GM13976 (cell line): ENCODE data around the gene PPT1.

Source experiments
- DNase-seq: peaks from one replicate; pipeline ENCODE4 v3.0.0; 2012; ENCODE audit warnings: low spot score
- in situ Hi-C: fragments of 300-500 bp; cut with MboI; formaldehyde crosslinking; loops from one replicate; pipeline ENCODE4 v1.12.0; 2022; ENCODE audit warnings: low sequenced_read_pairs, mixed read lengths, inconsistent platforms; ENCODE audit not compliant: unreplicated experiment
- TF ChIP-seq, protein P1 (sequence below): IDR thresholded peaks from 2 replicates; pipeline ENCODE4 v1.5.1; 2012; ENCODE audit warnings: borderline replicate concordance, mild to moderate bottlenecking; ENCODE audit not compliant: insufficient read depth; ENCODE audit errors: extremely low read depth, missing control alignments, control extremely low read depth

PPT1 gene

DNA sequence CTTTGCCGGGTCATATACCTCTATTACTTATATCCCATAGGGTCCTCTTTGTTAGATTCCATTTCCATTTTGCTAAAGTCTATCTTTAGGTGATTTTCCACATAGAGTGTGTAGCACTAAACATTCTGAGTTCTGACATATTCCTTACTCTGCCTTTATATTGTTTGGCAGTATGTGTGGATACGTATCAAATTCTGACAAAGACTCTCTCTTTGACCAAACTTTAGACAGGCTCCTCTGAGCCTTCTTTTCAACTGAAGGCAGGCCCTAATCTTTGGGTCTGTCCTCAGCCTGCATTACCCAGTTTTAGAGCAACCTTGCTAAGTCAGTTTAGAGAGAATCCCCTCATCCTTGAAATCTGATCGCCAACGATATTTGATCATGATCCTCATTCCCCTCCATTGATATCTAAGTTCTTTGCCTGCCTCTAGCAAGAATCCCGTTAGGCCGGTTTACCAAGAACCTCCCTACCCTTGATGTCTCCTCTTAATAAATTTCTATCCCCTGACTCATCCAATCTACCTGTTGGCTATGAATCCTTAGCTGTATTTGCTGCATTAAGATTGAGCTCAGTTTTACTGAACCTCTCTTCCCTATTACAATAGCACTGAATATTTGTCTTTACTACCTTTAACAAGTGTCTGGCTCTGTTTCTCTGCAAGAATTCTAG lies 10.4 kb upstream of the PPT1 start:
- in situ Hi-C loops = no loop called here
- TF ChIP-seq, protein P1, sequence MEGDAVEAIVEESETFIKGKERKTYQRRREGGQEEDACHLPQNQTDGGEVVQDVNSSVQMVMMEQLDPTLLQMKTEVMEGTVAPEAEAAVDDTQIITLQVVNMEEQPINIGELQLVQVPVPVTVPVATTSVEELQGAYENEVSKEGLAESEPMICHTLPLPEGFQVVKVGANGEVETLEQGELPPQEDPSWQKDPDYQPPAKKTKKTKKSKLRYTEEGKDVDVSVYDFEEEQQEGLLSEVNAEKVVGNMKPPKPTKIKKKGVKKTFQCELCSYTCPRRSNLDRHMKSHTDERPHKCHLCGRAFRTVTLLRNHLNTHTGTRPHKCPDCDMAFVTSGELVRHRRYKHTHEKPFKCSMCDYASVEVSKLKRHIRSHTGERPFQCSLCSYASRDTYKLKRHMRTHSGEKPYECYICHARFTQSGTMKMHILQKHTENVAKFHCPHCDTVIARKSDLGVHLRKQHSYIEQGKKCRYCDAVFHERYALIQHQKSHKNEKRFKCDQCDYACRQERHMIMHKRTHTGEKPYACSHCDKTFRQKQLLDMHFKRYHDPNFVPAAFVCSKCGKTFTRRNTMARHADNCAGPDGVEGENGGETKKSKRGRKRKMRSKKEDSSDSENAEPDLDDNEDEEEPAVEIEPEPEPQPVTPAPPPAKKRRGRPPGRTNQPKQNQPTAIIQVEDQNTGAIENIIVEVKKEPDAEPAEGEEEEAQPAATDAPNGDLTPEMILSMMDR = no peak
- no peak for DNase-seq

DNA sequence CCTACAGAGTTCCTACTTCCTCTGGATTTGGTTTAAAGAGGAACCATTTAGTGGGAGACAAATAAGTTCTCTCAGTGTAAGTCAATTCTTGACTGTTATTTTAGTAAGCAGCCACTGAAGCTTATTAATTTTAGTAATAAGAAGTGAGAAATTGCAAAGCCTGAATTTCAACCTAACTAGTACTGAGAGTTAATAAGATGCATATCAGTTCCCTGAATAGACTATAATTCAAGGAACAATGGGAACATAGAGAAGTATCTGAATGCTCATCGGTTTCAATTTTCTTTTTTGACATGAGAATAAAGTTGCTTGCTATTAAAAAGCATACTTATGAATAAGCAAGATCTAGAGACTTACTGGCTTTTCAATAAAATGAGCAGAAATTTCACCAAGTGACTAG lies 8.0 kb upstream of the PPT1 start:
- TF ChIP-seq, protein P1 = no peak
- in situ Hi-C loops = no loop called here

DNA sequence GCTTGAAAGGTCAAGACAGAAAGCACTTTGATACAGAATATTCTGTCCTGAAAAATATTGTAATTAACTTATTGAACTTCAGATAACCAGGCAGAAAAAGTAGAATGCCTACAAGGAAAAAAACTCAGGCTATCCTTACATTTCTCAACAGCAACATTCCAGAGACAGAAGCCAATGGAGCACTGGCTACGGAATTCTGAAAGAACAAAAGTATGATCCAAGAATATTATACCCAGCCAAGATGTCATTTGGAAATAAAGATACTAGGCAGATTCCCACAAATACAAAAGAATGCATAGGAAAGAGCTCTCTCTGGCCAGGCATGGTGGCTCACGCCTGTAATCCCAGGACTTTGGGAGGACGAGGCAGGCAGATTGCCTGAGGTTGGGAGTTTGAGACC lies 5.8 kb upstream of the PPT1 start:
- TF ChIP-seq, protein P1 = no peak
- DNase-seq = no peak
- in situ Hi-C loops = no loop called here

More for the DNA sequence above, 8.0 kb upstream of the PPT1 start:
- no peak for DNase-seq

DNA sequence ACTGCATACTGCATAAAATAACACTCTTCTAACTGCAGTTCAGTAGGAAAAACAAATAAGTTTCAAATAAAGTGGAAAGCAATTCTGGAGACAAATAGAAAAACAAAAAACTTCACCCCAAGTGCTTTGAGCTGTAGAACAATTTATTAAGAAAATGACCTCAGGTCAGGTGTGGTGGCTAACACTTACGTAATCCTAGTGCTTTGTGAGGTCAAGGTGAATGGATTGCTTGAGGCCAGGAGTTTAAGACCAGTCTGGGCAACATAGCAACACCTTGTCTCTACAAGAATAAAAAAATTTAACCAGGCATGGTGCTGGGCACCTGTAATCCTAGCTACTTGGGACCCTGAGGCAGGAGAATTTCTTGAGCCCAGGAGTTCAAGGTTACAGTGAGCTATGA lies 5.0 kb upstream of the PPT1 start:
- TF ChIP-seq, protein P1 = no peak
- DNase-seq = no peak
- in situ Hi-C loops = no loop called here

DNA sequence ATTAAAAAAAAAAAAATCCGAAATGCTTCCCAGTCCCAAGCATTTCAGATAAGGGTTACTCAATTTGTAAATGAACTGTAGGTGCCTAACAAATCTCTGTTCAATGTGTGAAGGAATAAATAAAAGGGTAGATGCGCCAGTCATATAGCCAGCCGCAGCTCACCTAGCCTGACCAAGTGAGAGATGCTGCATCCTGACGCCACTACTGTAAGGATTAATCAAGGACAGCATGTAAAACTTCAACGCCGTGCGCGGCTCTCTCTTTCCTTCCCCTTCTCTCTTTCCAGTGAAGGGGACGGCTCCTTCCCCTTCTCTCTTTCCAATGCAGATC lies 441 bp downstream of the PPT1 start:
- DNase-seq = no peak
- TF ChIP-seq, protein P1 = no peak
- in situ Hi-C loops = no loop called here

DNA sequence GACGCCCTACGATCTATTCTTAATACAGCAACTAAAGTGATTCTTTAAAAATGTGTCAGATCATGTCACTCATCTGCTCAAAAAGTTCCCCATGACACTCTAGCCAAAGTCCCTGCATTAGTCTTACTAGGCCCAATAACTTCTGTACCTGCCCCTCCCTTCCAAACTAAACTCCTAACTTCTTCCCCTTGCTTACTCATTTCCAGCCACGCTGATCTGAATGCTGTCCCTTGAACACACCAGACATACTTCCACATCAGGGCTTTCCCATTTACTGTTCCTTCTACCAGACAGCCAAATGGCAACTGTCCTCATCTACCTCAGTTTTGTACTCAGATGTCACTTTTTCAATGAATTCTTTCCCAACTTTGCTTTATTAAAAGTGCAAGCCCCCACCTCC lies 1.2 kb downstream of the PPT1 start:
- DNase-seq = no peak
- in situ Hi-C loops = no loop called here
- TF ChIP-seq, protein P1 = no peak

DNA sequence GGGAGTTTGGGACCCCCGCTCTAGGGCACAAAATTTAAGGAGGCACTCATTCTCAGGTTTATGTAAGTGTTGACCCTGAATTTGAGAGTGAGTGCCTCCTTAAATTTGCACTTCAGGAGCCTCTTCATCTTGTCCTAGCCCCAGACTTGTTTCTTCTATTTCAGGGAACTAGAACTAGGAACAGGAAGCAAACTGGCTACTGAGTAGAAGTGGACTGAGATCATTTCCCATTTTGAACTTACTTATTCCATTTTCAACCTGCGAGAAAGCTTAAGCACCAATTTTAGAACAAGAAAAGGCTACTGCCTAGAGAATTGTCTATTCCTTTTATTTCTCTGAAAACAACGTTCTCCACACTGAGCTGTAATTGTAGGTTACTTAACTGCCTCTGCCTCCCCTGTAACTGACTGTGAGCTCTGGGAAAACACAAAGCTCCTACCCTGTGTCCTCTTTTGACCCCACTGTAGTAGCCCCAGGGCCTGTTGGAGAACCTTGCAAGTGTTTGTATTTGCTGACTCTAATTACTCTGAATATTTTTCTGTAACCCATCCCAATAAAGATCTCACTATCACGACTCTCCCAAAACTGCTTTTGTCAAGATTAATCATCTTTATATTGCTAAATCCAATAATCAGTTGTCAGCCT lies 2.5 kb downstream of the PPT1 start:
- in situ Hi-C loops = no loop called here
- TF ChIP-seq, protein P1 = no peak

More for the DNA sequence above, 2.5 kb downstream of the PPT1 start:
- no peak for DNase-seq
